Measurements from ENCODE around the gene RUNX3. TPM values are rescaled to one million over a fixed set of nuclear protein-coding genes. Genes with fewer than 3 reads are reported as not detected.

RUNX3 gene
- total and polyA plus RNA-seq, 2 of the 8 experiments (the other 6 are each of a cell fraction or from before 2014, with no cell fraction given), result 0.62 to 0.82 TPM

GRCh38 chr1:24931468-24932231 is 1.6 kb upstream of the RUNX3 start (continued):
- TF ChIP-seq CHD7 (IDR thresholded peaks at IDR 0.05; ENCODE audit: insufficient replicate concordance, low read length) (no peak), RXRA (IDR thresholded peaks at IDR 0.05; ENCODE audit: insufficient read depth, low read depth, low read length) (no peak), GABPA (IDR thresholded peaks at IDR 0.05; ENCODE audit: borderline replicate concordance, insufficient read depth, low read length) (no peak), HDAC6 (IDR thresholded peaks at IDR 0.05; ENCODE audit: low read depth, low read length) (no peak), SP4 (IDR thresholded peaks at IDR 0.05; ENCODE audit: low read length) (no peak), NANOG (IDR thresholded peaks at IDR 0.05; ENCODE audit: insufficient read depth, low read depth, low read length, poor library complexity, severe bottlenecking) (no peak), RFX5 (IDR thresholded peaks at IDR 0.05; ENCODE audit: borderline replicate concordance, low read depth, low read length) (no peak), KDM5A (IDR thresholded peaks at IDR 0.05; ENCODE audit: low read length) (no peak), USF2 (IDR thresholded peaks at IDR 0.05; ENCODE audit: low read length) (no peak)

Measured in H1 (cell line).